NCI-H146 (cell line): ENCODE data around the gene ATP1A4.
A peak's percentile ranks its signal among the peaks of the same experiment; 100 is the strongest.

Source experiments
- DNase-seq: peaks from one replicate; lab custom pipeline; 2025; lab: John Stamatoyannopoulos, UW

Gene ATP1A4

GRCh38 chr1:160146107-160146506 lies 5.3 kb upstream of the ATP1A4 start:
- DNase-seq = no peak

GRCh38 chr1:160148121-160148520 lies 3.3 kb upstream of the ATP1A4 start:
- DNase-seq = no peak

GRCh38 chr1:160149233-160149632 lies 2.2 kb upstream of the ATP1A4 start:
- DNase-seq = no peak

DNA sequence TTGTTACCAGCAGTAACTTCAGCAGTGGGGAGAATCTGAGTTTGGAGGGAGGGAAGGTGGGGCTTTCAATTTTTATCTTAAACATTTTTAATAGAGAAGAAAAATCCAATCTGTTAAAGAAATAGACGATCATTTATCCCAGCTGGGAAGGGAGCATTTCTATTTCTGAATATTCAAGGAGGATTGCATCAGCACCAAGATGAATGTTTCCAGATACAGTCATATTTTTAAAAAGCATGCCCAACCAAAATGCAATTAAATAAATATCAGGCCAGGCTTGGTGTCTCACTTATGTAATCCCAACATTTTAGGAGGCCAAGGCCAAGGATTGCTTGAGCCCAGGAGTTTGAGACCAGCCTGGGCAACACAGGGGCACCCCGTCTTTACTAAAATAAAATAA lies 1.7 kb upstream of the ATP1A4 start:
- DNase-seq = no peak

DNA sequence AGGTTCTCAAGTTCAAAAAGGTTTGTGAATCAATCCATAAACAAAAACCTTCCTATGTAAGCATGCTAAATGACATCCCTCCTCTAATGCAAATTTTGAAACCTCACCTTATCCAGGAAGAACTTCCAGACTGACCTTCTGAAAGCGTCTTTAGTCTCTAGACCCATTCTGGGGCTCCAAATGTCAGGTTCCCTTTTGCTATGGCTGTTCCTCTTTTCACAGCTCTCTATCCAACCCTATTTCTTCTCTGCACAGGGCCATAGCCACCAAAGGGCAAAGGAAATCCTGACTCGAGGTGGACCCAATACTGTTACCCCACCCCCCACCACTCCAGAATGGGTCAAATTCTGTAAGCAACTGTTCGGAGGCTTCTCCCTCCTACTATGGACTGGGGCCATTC lies 3.4 kb downstream of the ATP1A4 start:
- no peak for DNase-seq

GRCh38 chr1:160156361-160156760 lies 5.0 kb downstream of the ATP1A4 start:
- no peak for DNase-seq

GRCh38 chr1:160157174-160157573 lies 5.8 kb downstream of the ATP1A4 start:
- DNase-seq = no peak

- no peak for DNase-seq
Observed at GRCh38 chr1:160158031-160158430, 6.6 kb downstream of the ATP1A4 start.

- no peak for DNase-seq
Observed at GRCh38 chr1:160158534-160158933, 7.1 kb downstream of the ATP1A4 start.

- DNase-seq = no peak
Observed at GRCh38 chr1:160159846-160160245, 8.4 kb downstream of the ATP1A4 start.

- peak; percentile 49 for DNase-seq
Observed at GRCh38 chr1:160161965-160162705, 10.7 kb downstream of the ATP1A4 start.

GRCh38 chr1:160162931-160163330 lies 11.5 kb downstream of the ATP1A4 start:
- DNase-seq = no peak

DNA sequence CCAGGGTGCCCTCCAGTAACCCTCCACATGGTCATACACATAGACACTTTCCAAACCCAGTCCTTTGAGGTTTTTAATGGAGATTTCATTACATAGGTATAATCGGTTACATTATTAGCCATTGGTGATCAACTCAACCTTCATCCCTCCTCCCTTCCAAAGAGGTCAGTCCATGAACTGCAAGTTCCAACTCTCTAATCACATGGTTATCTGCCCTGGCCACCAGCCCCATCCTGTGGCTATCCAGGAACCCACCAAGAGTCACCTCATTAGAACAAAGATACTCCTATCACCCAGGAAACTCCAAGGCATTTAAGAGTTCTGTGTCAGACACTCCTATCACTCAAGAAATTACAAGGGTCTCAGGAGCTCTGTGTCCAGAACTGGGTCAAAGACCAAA lies 12.2 kb downstream of the ATP1A4 start:
- no peak for DNase-seq

DNA sequence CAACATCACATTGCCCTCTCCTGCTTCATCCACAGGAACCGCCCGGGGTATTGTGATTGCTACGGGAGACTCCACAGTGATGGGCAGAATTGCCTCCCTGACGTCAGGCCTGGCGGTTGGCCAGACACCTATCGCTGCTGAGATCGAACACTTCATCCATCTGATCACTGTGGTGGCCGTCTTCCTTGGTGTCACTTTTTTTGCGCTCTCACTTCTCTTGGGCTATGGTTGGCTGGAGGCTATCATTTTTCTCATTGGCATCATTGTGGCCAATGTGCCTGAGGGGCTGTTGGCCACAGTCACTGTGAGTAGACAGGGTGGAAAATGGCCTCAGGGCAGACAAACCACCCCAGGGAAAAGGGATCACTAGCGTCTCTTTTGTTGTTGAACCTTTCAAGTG lies 12.7 kb downstream of the ATP1A4 start:
- DNase-seq = peak; percentile 89

DNA sequence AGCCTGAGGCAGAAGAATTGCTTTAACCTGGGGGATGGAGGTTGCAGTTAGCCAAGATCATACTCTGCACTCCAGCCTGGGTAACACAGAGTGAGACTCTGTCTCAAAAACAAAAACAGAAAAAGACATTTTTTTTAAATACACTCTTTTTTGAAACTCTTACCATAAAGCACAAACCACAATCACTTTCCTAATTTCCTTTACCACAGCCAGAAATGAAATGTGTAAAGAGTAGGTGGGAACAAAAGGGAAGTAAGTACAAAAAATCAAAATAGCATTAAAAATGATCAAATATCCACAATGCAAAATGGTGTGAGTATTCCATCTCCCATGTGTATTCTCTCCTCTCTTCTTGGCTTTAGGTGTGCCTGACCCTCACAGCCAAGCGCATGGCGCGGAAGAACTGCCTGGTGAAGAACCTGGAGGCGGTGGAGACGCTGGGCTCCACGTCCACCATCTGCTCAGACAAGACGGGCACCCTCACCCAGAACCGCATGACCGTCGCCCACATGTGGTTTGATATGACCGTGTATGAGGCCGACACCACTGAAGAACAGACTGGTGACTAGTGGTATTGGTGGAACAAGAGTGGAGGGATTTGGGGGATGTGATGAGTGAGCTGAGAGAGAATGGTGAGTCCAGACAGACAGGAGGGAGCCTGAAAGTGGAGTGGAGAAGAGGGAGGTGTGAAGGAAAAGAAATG lies 14.9 kb downstream of the ATP1A4 start:
- DNase-seq = no peak

- peak; percentile 21 for DNase-seq
Observed at GRCh38 chr1:160167056-160167455, 15.7 kb downstream of the ATP1A4 start.

- peak; percentile 26 for DNase-seq
Observed at GRCh38 chr1:160167580-160167979, 16.2 kb downstream of the ATP1A4 start.

DNA sequence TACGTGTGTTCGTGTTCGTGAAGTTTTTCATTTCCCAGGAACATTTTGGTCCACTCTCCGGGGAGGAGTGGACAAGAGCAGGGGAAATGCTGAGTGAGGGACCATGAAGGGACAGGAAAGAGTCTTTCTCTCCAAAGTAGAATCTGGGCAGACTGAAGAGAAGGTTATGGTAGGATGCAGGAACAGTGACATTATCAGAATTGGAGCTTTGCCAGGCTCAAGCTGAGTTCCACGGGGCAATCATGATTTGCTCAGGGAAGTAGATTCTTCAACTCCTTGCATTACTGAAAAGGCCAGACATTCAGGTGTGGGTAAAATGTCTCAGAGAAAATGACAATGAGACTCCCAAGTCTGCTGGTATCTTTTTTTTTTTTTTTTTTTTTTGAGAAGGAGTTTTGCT lies 16.6 kb downstream of the ATP1A4 start:
- peak; percentile 43 for DNase-seq

DNA sequence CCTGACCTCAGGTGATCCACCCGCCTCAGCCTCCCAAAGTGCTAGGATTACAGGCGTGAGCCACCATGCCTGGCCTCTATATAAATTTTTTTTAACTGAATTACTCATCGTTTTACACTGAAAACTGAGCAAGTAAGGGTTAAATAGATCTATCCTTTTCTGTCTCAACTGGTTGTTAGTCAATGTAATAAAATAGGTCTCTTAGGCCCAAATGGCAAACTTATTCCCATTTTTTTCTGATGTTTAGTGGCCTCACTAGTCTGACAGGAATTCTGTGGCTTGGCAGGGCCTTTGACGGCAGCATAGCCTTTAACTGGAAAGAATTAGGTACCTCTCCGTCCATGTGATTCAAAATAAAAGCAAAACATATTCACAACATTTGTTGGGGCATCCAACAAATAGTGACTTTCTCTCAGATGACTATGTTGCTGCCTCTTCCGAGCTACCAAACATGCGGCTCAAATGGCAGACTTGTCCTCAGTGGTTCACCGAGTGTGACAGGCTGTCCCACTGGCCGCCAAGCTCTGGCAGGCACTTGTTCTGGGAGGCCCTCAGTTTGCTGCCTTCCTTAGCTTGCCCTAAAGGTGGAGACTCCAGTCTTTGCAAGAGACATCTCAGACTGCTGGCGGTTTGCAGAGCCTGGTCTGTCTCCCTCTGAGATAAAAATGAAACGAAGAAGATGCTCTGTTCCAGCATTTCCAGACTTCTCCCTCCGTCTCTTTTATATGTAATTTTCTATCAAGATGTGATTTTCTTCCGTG lies 17.4 kb downstream of the ATP1A4 start:
- DNase-seq = no peak

- DNase-seq = peak; percentile 98
Observed at GRCh38 chr1:160169553-160170399, 18.4 kb downstream of the ATP1A4 start.

DNA sequence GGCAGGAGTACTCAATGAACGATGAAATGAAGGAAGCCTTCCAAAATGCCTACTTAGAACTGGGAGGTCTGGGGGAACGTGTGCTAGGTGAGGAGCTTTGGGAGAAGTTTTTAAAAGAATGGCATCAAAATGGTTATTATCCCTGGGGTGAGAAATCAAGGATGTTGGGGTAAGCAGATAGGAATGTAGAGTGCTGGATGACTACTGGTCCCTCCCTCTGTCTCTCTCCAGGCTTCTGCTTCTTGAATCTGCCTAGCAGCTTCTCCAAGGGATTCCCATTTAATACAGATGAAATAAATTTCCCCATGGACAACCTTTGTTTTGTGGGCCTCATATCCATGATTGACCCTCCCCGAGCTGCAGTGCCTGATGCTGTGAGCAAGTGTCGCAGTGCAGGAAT lies 20.0 kb downstream of the ATP1A4 start:
- DNase-seq = no peak

- no peak for DNase-seq
Observed at GRCh38 chr1:160171980-160172379, 20.6 kb downstream of the ATP1A4 start.
